GM20431 (cell line): Measurements from ENCODE around the gene SCP2.

Experiments
- in situ Hi-C: fragments of 300-500 bp; cut with MseI, MboI; formaldehyde crosslinking; loops from one replicate; pipeline ENCODE4 v1.15.0; 2020; ENCODE audit warnings: low sequenced_read_pairs; ENCODE audit not compliant: unreplicated experiment

Gene SCP2, protein sequence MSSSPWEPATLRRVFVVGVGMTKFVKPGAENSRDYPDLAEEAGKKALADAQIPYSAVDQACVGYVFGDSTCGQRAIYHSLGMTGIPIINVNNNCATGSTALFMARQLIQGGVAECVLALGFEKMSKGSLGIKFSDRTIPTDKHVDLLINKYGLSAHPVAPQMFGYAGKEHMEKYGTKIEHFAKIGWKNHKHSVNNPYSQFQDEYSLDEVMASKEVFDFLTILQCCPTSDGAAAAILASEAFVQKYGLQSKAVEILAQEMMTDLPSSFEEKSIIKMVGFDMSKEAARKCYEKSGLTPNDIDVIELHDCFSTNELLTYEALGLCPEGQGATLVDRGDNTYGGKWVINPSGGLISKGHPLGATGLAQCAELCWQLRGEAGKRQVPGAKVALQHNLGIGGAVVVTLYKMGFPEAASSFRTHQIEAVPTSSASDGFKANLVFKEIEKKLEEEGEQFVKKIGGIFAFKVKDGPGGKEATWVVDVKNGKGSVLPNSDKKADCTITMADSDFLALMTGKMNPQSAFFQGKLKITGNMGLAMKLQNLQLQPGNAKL

DNA sequence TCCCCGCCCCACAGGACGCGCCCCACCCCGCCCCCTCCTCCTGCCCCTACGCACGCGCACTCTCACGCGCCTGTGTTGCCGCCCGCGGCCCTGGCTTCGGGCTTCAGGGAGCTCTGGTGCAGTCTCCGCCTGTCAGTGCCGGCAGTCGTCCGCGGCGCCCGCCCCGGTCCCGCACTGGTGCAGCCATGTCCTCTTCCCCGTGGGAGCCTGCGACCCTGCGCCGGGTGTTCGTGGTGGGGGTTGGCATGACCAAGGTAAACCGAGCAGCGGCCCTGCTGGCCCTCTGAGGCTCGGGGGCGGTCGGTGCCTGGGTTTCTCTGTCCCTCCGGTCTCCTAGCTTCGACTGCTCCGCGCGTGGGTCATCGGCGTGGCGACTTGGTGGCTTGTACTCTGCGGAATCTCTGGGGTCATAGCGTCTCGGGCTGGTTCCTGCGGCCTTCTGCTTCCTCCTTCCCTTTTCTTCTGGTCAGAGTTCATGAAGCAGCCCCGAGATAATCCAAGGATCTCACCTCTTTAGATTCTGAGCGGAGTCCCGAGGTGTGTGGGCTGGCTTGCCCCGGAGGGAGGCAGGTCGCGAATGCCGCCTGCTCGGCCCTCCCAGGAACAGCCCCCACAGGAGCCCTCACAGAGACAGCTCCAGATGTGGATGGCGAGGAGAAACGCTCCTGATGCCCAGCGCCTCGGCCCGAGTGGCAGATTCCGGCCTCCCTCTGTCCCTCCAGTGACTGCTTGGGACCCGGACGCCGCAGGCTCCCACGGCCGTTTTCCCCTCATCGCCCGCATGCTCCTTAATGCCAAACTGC lies at the start of gene SCP2:
Gene SCP2 (plus strand): TSS at position 65 of the 803 bp plus-strand sequence. CDS start 121 bp downstream, at position 186.
- in situ Hi-C loops, result no loop called here

DNA sequence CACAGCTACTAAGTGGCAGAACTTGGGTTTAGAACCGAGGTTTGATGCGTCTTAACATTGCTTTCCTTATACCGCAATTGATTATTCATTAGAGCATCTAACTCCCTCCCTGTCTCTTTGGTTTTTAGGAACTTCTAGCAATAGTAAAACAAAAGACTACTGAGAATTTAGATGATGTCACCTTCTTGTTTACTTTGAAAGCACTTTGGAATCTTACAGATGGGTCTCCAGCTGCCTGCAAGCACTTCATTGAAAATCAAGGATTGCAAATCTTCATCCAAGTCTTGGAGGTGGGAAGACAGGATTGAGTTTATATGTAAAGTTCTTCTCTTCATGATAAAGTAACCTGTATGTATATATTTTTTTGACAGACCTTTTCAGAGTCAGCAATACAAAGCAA lies 49.5 kb upstream of the SCP2 start:
- in situ Hi-C loops, result no loop called here

DNA sequence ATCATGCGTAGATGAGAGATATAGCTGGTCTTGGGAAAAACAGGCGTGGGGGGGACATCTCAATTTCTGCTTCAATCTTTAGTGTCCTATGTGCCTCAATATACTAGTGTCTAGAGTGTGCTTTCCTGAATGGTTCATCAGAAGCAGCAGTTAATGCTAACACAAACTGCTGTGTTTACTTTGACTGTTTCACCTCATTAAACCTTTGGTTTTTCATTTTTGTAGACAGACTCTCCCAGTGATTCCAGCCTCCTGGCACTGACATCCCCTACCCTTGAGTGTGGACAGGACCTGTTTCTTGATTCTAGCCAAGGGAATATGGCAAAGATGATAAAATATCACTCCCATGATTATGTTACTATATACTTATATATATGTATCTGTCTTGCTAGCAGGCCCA lies 46.9 kb upstream of the SCP2 start:
- in situ Hi-C loops, result no loop called here

DNA sequence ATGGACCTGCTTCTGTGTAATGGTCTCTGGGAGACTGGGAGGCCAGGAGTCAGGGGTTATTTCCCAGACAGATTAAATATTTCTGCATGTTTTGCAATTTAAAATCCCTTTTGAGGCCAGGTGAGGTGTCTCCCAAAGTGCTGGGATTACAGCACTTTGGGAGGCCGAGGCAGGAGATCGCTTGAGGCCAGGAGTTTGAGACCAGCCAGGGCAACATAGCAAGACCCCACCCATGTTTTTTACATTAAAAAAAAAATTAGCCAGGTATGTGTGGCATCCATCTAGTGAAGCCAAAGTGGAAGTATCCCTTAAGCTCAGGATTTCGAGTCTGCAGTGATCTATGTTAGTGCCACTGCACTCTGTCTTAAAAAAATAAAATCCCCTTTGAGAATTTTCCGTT lies 39.6 kb upstream of the SCP2 start:
- in situ Hi-C loops, result no loop called here

DNA sequence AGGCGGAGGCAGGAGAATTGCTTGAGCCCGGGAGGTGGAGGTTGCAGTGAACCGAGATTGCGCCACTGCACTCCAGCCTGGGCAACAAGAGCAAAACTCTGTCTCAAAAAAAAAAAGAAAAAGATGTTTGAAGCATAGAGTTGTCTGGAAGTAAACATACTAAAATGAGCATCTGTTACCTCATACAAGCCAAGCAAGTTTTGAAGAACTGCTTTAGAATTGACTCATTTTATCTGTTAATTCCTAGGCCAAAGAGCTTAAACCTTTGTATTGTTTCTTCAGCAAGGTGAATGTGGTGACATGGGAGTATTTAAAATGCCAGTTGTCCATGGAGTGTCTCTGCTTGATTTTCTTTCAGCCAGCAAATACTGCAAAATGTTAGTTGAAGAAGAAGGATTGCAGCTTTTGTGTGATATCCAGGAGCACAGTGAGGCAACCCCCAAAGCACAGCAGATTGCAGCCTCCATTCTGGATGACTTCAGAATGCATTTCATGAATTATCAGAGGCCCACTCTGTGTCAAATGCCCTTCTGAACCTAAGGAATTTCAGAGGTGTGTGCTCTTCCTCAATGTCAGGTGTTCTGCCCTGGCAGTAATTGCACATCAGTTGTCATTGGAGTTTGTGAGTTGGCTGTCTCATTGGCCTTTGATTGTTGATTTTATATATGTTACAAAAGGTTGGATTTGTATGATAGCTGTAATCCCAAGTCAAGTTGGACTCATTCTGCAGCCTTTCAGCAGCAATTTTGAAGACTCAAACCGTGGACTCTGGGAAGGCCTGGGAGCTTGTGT lies 34.5 kb upstream of the SCP2 start:
- in situ Hi-C loops, result no loop called here

DNA sequence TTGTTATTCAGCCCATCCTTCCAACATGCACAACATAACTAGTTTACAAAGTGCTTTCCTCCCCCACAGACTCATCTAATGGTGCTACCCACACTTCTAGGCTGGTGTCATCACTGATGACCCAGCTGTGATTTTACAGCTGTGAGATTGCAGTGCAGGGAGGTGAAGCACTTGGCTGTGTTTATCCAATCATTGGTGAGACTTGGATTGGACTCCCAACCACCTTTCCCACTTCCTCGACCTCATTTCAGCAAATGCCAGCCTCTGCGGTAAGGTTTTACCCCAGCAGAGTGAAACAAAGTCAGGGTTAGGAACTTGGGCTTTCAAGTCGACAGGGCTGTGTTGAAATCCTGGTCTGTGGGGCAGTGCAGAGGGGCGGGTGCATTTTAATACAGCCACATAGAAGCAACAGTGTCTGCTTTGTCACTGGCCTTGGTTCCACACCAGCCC lies 27.6 kb upstream of the SCP2 start:
- in situ Hi-C loops, result no loop called here

DNA sequence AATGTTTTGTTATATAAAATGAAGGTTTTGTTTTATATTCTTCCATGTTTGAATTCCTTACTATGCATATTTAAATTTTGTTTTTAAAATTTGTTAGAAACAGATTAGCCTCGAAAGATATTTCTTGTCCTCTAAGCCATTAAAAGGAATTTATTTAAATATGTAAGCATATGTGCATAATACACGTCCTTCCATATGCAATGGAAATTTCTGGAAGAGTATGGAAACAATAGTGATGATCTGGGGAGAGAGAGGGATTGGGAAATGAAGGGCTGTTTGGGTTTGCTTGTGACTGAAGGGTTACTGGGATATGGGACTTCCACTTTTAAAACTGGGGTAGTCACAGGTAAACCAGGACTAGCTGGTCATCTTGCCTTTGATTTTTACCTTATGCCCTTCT lies 26.7 kb upstream of the SCP2 start:
- in situ Hi-C loops, result no loop called here

DNA sequence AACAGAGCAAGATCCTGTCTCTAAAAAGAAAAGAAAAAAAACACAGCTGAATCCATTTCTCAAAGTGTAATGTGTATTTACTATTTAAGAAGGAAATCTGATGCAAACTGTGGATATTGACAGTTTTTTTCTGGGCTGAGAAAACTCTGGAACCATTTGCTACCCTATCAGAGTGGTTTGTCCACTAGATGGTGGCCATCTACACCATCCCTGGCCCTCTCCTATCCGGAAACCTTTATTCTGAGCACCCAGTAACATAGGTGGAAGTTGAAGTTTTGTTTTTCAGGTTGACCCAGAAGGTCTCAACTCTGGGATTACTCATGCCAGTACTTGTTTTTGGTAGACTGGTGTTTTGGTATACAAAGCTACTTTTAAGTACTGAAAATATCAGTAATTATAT lies 25.7 kb upstream of the SCP2 start:
- in situ Hi-C loops, result no loop called here

DNA sequence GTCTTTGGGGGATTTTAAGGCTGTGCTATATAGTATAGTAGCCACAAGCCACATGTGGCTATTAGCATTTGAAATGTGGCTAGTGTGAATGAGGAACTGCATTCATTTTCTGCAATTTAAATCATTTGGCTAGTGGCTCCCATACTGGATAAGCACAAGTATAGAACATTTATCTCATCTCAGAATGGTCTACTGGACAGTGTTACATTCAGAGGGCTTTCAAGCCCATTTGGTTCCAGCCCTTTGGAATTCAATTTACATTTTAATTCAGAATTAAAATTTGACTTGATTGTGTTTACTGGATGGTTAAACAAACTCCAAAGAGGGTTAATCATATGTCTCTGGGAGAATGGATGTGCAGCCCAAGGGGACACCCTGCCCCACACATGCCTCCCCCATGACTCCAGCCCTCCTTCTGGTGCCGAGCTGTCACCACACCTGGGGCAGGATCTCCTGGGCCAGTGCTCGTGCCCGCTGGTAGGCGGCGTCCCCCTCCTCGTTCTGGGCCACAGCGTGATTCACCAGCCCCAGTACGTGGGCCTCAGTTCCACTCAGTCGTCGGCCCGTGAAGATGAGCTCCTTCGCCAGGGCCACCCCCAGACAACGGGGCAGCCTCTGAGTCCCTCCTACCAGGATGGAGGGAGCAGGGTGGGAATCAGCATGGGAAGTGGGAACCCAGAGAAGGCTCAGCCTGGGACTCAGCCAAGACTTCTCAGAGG lies 22.7 kb upstream of the SCP2 start:
- in situ Hi-C loops, result no loop called here

DNA sequence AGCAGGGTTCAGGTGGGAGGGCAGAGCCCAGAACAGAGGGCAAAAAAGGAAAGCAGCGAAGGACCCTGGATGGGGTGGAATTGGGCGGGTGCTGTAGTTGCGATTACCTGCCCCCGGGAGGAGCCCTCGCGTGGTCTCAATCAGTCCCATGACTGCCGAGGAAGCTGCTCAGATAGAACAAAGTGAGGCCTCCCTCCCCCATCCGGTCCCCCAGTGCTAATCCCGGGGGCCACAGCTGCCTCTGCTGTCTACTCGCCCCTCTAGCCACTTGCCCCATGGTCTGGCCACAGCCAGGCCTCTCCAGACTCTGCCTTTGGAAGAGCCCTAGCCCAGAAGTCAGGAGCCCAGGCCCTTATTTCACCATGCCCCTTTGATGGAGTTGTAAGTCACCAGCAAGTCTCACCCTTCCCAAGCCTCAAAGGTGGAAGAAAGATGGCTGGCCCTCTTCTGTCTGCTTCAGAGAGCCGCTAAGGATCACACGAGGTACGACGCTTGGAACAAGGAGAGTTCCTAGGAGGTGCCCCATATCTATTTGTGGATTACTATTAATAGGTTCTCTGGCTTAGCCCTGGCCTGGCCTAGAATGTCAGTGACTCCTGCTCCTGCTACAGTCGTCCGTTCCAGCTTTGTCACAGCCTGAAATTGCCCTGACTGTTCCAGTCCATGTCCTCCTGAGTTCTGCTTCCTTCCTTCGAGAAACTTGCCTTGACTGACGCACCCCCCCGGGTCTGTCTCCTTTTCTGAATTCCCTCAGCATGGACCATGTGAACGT lies 22.0 kb upstream of the SCP2 start:
- in situ Hi-C loops, result no loop called here

DNA sequence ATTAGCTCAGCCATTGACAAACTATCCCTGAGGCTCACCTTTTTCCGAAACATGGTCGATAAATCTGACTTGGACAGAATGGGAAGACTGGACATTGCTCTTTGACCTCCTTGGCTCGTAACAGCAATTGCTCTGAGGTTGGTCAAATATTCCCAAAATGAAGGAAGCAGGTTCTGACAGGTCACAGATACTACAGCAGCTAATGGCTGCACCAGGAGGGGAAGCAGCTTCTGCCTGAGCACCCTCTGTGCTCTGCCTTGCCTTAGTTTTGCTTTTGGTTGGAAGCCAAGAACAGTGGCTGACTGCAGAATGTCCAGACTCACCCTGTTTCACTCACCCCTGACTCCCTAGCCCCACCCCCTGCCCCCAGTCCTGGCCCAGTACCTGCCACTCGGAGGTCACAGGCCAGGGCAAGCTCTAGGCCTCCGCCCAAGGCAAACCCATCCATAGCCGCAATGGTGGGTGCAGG lies 20.9 kb upstream of the SCP2 start:
- in situ Hi-C loops, result no loop called here

DNA sequence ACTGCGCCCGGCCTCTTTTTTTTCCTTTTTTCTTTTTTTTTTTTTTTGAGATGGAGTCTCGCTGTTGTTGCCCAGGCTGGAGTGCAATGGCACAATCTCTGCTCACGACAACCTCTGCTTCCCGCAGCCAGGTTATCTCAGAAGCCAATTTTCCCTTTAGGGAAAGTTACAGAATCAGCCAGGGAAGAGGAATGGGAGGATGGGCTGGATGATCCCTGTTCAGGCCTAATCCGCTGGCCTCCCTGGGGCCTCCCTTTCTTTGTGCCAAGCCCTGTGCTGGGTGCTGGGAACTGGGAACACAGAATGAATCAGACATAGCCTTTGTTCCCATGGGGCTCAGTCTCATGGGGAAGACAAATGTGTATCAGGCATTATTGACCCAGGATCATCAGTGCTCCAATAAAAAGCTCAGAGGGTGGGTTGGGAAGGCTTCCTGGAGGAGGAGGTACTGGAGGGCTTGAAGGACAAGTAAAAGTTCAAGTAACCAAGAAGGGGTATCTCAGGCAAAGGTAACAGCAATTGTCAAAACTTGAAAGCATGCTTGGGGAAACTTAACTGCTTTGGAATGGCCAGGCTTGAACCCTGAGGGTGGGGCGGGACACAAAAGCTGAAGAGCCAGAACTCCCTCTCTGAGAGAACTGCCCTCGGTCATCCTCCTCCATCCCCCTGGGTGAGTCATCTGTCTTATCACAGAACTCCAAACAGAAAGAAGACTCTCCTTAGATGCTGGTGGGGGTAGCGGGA lies 19.8 kb upstream of the SCP2 start:
- in situ Hi-C loops, result no loop called here

DNA sequence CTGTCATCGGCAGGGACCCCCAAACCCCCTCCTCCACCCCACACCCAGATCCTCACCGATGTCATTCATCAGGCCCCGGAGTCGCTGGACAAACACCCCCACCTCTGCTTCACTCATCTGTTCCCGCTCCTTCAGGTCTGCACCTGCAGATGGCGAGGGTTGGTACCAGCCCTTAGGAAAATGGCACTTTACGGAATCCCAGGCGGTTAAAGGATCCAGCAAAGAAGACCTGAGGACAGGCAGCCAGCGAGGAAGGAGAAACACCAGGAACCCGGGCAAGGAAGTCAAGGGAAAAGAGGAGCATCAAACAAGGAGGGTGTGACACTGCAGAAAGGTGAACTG lies 19.3 kb upstream of the SCP2 start:
- in situ Hi-C loops, result no loop called here

DNA sequence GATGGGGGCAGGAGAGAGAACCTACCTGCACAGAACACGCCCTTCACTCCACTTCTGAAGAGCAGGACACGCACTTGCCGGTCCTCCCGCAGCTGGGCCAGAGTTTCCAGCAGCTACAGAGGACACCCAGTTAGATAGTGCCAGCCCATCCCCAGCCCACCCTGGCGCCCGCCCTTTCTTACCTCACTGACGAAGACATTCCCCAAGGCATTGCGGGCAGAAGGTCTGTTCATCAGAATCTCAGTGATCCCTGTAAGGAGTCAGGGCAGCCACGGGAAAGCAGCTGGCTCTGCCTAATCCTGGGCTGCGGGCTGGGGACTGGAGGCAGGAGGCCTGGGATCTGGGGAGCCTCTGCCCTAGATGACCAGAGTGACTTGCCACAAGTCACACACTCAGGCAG lies 15.5 kb upstream of the SCP2 start:
- in situ Hi-C loops, result no loop called here

DNA sequence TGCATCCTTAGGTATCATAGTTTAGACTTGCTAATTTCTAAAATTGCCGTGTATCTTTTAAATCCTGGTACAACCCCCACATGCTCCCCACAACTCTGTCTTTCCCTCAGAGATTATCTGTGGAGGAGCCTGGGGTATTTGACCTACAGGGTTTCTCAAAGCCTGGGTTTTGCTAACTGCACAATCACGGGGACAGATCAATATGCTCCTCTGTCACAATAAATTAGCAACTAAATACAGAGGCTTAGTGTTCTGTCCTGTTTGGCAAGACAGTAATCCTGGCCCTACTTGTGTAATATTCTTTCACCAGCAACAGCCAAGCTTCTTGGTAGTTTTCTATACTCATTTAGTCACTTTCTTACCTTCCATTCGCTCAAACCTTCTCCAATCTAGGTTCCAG lies 14.1 kb upstream of the SCP2 start:
- in situ Hi-C loops, result no loop called here

DNA sequence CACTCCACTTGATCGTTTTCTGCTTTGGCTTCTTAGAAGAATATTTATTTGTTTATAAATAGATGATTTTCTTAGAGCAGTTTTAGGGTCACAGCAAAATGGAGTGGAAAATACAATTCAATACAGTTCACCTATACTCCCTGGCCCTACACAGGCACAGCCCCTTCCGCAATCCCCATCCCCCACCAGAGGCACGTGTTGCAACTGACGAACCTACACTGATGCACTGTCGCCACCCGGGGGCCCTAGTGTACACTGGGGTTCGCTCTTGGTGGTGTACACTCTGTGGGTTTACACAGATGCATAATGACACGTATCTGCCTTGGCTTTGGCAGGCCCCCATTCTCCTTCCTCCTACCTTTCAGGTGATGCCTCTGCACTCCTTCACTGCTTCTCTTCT lies 13.5 kb upstream of the SCP2 start:
- in situ Hi-C loops, result no loop called here

DNA sequence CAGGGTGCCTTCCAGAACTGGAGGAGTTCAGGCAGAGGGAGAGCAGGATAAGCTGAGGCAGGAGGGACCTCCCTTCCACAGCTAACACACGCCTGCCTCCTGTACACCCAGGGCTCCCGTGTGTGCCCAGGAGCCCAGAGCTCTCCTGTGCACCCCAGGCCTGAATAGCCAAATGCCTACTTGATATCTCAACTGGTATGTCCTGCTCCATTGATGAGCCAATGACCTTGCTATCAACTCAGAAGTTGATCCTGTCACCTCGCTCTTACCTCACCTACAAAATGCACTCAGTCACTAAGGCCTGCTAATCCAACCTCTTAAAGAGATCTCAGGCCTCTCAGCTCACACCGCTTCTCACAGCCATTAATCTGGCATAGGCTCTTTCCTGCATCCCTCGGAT lies 12.6 kb upstream of the SCP2 start:
- in situ Hi-C loops, result no loop called here

DNA sequence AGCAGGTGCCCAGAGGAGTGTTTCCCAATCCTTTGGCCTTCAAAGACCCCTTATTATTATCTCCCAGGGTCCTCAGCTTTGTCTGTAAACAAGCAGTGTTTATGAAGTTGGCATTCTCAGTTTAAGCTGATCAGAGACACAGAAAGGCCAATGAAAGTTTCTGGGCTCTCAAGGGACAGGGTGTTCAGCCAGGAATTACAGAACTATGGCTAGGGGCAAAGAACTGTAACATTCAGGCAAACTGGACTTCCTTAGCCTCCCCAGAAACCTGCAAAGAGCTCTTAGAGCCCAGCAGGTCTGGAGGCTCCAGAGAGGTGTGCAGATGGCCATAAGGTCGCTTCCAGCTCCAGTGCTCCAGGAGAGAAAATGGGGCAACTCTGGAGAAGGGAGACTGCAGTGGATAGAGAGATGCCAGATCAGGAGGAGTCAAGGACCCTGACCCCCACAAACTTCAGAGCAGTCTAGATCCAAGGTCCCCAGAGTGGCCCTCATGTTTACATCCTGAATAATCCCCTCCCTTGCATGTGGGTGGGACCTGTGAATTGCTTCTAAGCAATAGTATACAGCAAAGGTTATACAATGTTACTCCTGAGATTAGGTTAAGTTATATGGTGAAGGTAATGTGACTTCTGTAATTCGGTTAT lies 11.7 kb upstream of the SCP2 start:
- in situ Hi-C loops, result no loop called here
